Adrenal gland (tissue), 12 donors: ENCODE results near the gene RASSF5. TPM values are rescaled to one million over a fixed set of nuclear protein-coding genes. Genes with fewer than 3 reads are reported as not detected.
"Not testable (repeated sequence)": the region's sequence is repeated elsewhere in the genome, so short reads cannot be mapped to it uniquely, and the experiment has no call there.

ENCODE experiments used
- DNase-seq, 7 donors: peaks; one replicate each; pipeline ENCODE4 v3.0.0-alpha.2; 2019 to 2020
- H3K27ac ChIP-seq, 5 donors: fragments of 200-600 bp; sonication (generic) in 4 of 5; 1 replicate in 3 of 5; 2 replicates in 2 of 5; pipeline versions ENCODE4 v1.5.1 to v1.8.0; 2016 to 2020; ENCODE audit warnings: mild to moderate bottlenecking in 1 of 5
- H3K27me3 ChIP-seq: fragments of 200-600 bp; 2 replicates; pipeline ENCODE4 v1.8.0; 2021
- H3K36me3 ChIP-seq, 2 donors: fragments of 200-600 bp; replicated peaks in 1 of 2; 1 replicate in 1 of 2; 2 replicates in 1 of 2; pipeline versions ENCODE4 v1.5.1 to v1.8.0; 2018 to 2022
- H3K4me1 ChIP-seq, 2 donors: fragments of 200-600 bp; replicated peaks in 1 of 2; 1 replicate in 1 of 2; 2 replicates in 1 of 2; pipeline versions ENCODE4 v1.5.1 to v1.8.0; 2018 to 2021
- H3K4me3 ChIP-seq, 4 donors: fragments of 200-600 bp; sonication (generic) in 3 of 4; one replicate each; pipeline ENCODE4 v1.5.1; 2016 to 2018
- H3K9me3 ChIP-seq, 3 donors: fragments of 200-600 bp; sonication (generic) in 1 of 3; replicated peaks in 1 of 3; 1 replicate in 2 of 3; 2 replicates in 1 of 3; pipeline versions ENCODE4 v1.5.1 to v1.8.0; 2016 to 2021
- POLR2A ChIP-seq, 2 donors: fragments of 450-650 bp; IDR thresholded peaks; one replicate each; pipeline ENCODE4 v1.6.1; 2017; ENCODE audit warnings: antibody characterized with exemption in 2 of 2, mild to moderate bottlenecking in 2 of 2, moderate library complexity in 1 of 2
- WGBS, 4 donors: extraction: QIAGEN DNeasy Blood & Tissue Kit in 2 of 4; methylation state at CpG; one replicate each; pipeline versions ENCODE4 v1.1.5 to v1.1.7; 2013 to 2017; 5-methylcytosine and 5-hydroxymethylcytosine counted together
- intact Hi-C, 2 donors: fragments of 100-400 bp; cut with DNase I; formaldehyde crosslinking; loops; one replicate each; pipeline versions ENCODE4 v1.14.1 to v1.15.0; 2022 to 2023
- polyA plus RNA-seq, 3 donors: library from polyadenylated mRNA; stranded (reverse); fragments of 200-250 nt in 2 of 3; fragments of 350-450 nt in 1 of 3; fragmentation: Illumina TruSeq in 1 of 3; extraction: RNeasy Lipid Tissue Mini Kit (QIAGEN cat#74804) in 1 of 3; gene quantifications; one replicate each; pipeline ENCODE4 v1.2.3, GENCODE V29; 2013 to 2014
- total RNA-seq, 9 donors: library from RNA; depleted of rRNA in 4 of 9; stranded (reverse); fragments of >200 nt in 4 of 9; fragments of 120-200 nt in 1 of 9; fragmentation: NEBNext Ultra II Directional in 1 of 9; extraction: Animal tissue kit (Norgen Biotek cat#: 25700) in 1 of 9; gene quantifications; one replicate each; pipeline versions ENCODE4 v1.1.0 to v1.2.4, GENCODE V29; 2013 to 2023
- TF ChIP-seq, protein P1 (sequence below), 6 experiments: fragments of 450-650 bp in 4 of 6; fragments of 200-600 bp in 2 of 6; sonication (generic) in 1 of 6; IDR thresholded peaks; 1 replicate in 5 of 6; 2 replicates in 1 of 6; pipeline versions ENCODE4 v1.5.1 to v1.8.0; 2016 to 2021; ENCODE audit warnings: antibody characterized with exemption in 6 of 6, mild to moderate bottlenecking in 2 of 6, moderate library complexity in 1 of 6
- donor health status: healthy with polysubstance abuse.
- donor health status: Bipolar disorder and iron deficiency.
- donor health status: DM: yes; HTN: yes; CAD: no.
- donor health status: DM: no; HTN: no; CAD: no.
- donor health status: DM: no; HTN: no; CAD: no.
- donor health status: DM: yes; HTN: yes; CAD: no.

The RASSF5 gene
- total and polyA plus RNA-seq, 12 donors = 7.1 to 57.9 (median 27.0) TPM

DNA sequence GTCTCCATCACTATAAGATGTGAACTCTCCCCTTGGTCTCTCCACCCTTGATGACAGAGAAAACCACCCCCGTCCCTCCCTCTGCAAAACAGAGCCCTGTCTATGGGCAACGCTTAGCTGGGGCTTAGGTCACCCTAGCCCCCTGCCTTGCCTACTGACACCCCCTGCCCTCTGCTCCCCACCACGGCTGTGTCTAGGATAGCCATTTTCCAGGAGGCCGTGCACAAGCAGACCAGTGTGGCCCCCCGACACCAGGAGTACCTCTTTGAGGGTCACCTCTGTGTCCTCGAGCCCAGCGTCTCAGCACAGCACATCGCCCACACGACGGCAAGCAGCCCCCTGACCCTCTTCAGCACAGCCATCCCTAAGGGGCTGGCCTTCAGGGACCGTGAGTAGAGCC is 28.6 kb upstream of the RASSF5 start:
- 76 to 81% (median 78%) methylated on average over 11 of the region's 11 CpGs for WGBS, 4 donors
- H3K4me1 ChIP-seq = no peaks in the 10 kb centered on the region
- peaks cover 0 to 4% of the 10 kb centered on the region in 2 donors for H3K36me3 ChIP-seq
- intact Hi-C loops = loop anchor here in 1 of 2 donors (10.0 kb wide), 1 partner anchor 436 kb away; no protein-coding TSS in a partner anchor
- H3K9me3 ChIP-seq = no peaks in the 10 kb centered on the region
- H3K27me3 ChIP-seq = no peaks in the 10 kb centered on the region
- H3K27ac ChIP-seq = no peak overlapping the region
- TF ChIP-seq, protein P1, sequence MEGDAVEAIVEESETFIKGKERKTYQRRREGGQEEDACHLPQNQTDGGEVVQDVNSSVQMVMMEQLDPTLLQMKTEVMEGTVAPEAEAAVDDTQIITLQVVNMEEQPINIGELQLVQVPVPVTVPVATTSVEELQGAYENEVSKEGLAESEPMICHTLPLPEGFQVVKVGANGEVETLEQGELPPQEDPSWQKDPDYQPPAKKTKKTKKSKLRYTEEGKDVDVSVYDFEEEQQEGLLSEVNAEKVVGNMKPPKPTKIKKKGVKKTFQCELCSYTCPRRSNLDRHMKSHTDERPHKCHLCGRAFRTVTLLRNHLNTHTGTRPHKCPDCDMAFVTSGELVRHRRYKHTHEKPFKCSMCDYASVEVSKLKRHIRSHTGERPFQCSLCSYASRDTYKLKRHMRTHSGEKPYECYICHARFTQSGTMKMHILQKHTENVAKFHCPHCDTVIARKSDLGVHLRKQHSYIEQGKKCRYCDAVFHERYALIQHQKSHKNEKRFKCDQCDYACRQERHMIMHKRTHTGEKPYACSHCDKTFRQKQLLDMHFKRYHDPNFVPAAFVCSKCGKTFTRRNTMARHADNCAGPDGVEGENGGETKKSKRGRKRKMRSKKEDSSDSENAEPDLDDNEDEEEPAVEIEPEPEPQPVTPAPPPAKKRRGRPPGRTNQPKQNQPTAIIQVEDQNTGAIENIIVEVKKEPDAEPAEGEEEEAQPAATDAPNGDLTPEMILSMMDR (IDR thresholded peaks at IDR 0.05) = no peak
- TF ChIP-seq POLR2A (IDR thresholded peaks at IDR 0.05) = no peak
- H3K4me3 ChIP-seq = no peak overlapping the region
- no peak for DNase-seq

DNA sequence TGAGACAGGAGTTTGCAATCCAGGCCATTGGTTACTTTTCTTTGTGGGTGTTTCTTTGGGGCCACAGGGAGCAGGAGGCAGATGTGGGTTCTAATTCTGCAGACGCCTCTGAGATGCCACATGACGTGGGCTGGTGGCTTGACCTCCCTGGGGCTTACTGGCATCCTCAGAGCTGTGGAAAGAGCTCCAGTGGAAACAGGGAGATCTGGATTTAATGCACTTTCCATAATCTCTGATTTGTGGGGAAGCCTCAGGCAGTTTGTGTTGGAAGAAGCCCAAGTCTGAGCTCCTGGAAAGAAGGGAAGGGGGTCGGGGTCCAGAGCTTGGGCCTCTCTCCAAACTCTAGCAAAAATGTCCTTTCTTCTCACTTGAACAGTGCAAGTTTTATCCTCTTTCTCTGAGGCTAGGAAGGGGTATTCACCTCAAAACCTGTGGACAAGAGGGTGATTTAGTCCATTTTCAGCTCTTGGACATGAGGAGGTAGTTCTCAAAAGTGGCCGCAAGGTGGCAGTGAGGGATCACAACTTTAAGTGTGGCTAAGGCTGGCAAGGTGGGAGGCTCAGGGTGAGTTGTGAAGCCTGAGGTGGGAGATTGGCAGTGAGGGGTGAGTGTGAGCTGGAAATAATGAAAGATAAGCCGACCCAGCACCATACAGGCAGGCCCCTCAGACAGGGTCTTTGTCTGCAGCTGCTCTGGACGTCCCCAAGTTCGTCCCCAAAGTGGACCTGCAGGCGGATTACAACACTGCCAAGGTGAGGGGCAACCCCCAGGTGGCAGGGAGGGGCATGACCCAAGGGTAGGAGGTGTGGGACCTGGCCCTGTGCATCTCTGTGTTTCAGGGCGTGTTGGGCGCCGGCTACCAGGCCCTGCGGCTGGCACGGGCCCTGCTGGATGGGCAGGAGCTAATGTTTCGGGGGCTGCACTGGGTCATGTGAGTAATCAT is 27.9 kb upstream of the RASSF5 start:
- 57 to 80% (median 72%) methylated on average over 7 to 14 of the region's 14 CpGs for WGBS, 4 donors
- Histone ChIP-seq H3K9me3 (no peaks in the 10 kb centered on the region), H3K36me3 (peaks cover 0 to 4% of the 10 kb centered on the region in 2 donors), H3K27me3 (no peaks in the 10 kb centered on the region), H3K4me1 (no peaks in the 10 kb centered on the region), H3K4me3 (no peak overlapping the region), H3K27ac (no peak overlapping the region)
- TF ChIP-seq, protein P1 (IDR thresholded peaks at IDR 0.05) = peak; percentile 55 to 87 (median 78)
- no peak for TF ChIP-seq POLR2A (IDR thresholded peaks at IDR 0.05)
- peak; percentile 68 to 93 (median 83) for DNase-seq
- intact Hi-C loops = loop anchor here (10.0 kb wide), 2 partner anchors 185 to 435 kb away; no protein-coding TSS in a partner anchor

DNA sequence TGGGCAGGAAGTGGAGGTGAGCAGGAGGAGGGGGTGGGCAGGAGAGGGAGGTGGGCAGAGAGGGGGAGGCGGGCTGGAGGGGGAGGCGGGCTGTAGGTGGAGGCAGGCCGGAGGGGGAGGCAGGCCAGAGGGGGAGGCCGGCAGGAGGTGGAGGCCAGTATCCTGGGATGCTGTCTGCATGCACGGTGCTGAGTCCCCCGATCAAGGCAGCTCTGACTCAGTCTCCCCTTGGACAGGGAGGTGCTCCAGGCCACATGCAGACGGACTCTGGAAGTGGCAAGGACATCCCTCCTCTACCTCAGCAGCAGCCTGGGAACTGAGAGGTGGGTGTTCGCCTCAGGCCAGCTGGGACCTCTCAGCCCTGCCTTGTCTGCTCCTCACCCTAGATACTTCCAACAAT is 27.1 kb upstream of the RASSF5 start:
- 76 to 93% (median 90%) methylated on average over 4 to 8 of the region's 8 CpGs for WGBS, 4 donors
- Histone ChIP-seq H3K4me3 (no peak overlapping the region), H3K27me3 (no peaks in the 10 kb centered on the region), H3K27ac (no peak overlapping the region), H3K9me3 (no peaks in the 10 kb centered on the region), H3K4me1 (no peaks in the 10 kb centered on the region), H3K36me3 (peaks cover 0 to 4% of the 10 kb centered on the region in 2 donors)
- TF ChIP-seq, protein P1 (IDR thresholded peaks at IDR 0.05) = no peak
- no peak for TF ChIP-seq POLR2A (IDR thresholded peaks at IDR 0.05)
- intact Hi-C loops = loop anchor here (10.0 kb wide), 1 partner anchor 185 kb away; no protein-coding TSS in a partner anchor
- DNase-seq = no peak

- H3K4me1 ChIP-seq = peaks cover 0 to 4% of the 10 kb centered on the region in 2 donors
- H3K27me3 ChIP-seq = no peaks in the 10 kb centered on the region
- DNase-seq = no peak
- no peak overlapping the region for H3K27ac ChIP-seq
- no peak overlapping the region for H3K4me3 ChIP-seq
- no peak for TF ChIP-seq POLR2A (IDR thresholded peaks at IDR 0.05)
- TF ChIP-seq, protein P1 (IDR thresholded peaks at IDR 0.05) = no peak
- no peaks in the 10 kb centered on the region for H3K36me3 ChIP-seq
- intact Hi-C loops = loop anchor here (10.0 kb wide), 1 partner anchor 182 kb away; no protein-coding TSS in a partner anchor
- H3K9me3 ChIP-seq = no peaks in the 10 kb centered on the region
- 90 to 94% (median 90%) methylated on average over 2 of the region's 2 CpGs; no CpG with 5 or more reads in 1 of the 4 donors for WGBS, 4 donors
Measured at GRCh38 chr1:206482611-206483010, 24.7 kb upstream of the RASSF5 start.

- intact Hi-C loops = loop anchor here (10.0 kb wide), 1 partner anchor 181 kb away; no protein-coding TSS in a partner anchor
- DNase-seq = not testable (repeated sequence)
Measured at GRCh38 chr1:206483864-206484263, 23.5 kb upstream of the RASSF5 start.

More at GRCh38 chr1:206483864-206484263, 23.5 kb upstream of the RASSF5 start:
- not testable (repeated sequence) for H3K27ac ChIP-seq, H3K4me1 ChIP-seq, H3K27me3 ChIP-seq, H3K4me3 ChIP-seq, H3K9me3 ChIP-seq, H3K36me3 ChIP-seq
- WGBS, 4 donors = 85 to 98% (median 91%) methylated on average over 1 of the region's 1 CpG
